GM18505 (cell line): ENCODE results near the gene SFMBT2.

ENCODE experiments used
- ATAC-seq: cut with Tn5 transposase; IDR thresholded peaks from one replicate; pipeline ENCODE4 v1.9.1; 2021; ENCODE audit not compliant: unreplicated experiment
- POLR2A ChIP-seq: IDR thresholded peaks from 4 replicates; pipeline ENCODE4 v1.6.1; 2011; ENCODE audit warnings: borderline replicate concordance; ENCODE audit not compliant: insufficient read depth, insufficient read length; ENCODE audit errors: extremely low read depth

SFMBT2 gene

DNA sequence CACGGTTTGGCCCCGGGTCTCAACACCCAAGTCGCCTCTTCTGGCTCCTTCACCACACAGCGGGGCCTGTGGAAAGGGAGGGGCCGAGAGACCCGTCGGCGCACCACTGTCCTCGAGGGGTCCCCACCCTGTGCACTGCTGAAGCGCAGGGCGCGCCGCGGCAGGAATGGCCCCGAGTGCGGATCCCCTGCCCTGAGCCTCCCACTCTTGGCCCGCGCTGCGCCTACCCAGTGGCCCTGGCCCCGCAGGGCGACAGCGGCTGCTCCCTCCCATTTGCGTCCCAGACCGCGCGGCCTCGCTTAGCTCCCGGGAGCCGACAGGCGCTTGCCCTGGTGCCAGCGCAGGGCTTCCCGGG is 2.1 kb upstream of the SFMBT2 start:
- TF ChIP-seq POLR2A: no peak
- no peak for ATAC-seq

GRCh38 chr10:7412237-7412927 is 1.5 kb upstream of the SFMBT2 start:
- TF ChIP-seq POLR2A: no peak
- ATAC-seq: no peak

DNA sequence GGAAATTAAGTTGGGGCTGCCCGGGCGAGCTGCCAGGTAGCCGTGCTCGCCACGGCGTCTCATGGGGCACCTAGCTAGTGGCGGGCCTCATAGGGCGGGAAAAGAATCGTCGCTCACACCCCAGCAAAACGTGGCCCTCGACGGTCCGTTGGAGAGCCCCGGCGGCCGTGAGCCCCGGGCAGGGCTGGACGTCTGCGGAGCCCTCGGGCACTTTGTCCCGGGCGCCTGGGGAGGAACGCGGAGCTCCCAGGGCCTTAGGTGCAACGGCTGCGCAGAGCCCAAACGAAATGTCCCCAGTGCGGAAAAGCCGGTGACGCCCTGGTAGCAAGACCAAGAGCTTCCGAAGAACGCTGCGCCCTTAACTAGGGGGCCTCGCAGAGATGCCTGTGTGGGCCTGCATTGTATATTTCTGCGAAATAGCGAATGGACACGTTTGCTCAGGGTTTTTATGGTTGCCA is 866 bp upstream of the SFMBT2 start:
- no peak for ATAC-seq
- no peak for TF ChIP-seq POLR2A

DNA sequence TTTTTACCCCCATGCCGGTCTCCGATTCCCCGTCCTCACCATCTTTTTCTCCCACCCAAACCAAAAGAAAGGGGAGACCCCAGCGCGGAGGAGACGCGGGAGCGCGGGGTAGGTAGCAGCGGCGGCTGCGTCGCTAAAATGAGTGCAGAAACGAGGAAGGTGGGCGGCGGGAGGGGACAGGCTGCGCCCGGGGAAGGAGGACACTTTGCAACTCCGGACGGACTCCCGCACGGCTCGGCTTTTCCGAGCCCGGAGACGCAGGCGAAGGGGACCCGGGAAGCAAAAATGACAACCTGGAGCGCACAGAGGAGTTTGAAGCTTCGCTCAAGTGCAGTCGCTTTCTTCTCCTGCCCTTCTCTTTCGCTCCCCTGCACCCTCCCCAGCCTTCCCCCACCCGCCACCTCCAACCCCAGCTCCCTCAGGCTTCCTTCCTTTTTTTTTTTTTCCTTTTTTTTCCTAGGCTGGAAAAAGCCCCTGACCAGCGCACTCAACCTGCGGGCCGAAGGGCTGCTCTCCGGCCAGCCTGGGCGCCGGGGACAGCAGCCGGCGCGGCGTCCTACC is 453 bp downstream of the SFMBT2 start:
- TF ChIP-seq POLR2A: peak; percentile 13
- ATAC-seq: no peak

DNA sequence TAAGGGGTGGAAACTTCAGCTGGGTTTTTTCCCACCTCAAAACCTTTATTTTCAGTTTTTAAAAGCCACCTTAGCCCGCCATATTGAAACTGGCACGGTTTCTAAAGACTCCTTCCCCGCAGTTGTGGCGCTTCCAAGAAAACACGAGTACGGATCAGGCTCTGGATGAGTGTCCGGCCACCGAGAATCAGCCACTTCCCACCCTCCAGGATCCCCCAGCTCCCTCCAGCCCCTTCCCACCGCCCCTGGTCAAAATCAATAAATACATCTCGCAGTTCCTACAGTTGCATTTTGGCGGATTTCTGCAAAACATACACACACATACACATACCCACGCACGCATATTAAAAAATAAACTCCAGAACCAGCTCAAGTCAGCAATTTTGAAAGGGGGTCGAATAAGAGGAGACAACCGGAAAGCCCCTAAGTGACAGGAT is 1.1 kb downstream of the SFMBT2 start:
- no peak for TF ChIP-seq POLR2A
- no peak for ATAC-seq

DNA sequence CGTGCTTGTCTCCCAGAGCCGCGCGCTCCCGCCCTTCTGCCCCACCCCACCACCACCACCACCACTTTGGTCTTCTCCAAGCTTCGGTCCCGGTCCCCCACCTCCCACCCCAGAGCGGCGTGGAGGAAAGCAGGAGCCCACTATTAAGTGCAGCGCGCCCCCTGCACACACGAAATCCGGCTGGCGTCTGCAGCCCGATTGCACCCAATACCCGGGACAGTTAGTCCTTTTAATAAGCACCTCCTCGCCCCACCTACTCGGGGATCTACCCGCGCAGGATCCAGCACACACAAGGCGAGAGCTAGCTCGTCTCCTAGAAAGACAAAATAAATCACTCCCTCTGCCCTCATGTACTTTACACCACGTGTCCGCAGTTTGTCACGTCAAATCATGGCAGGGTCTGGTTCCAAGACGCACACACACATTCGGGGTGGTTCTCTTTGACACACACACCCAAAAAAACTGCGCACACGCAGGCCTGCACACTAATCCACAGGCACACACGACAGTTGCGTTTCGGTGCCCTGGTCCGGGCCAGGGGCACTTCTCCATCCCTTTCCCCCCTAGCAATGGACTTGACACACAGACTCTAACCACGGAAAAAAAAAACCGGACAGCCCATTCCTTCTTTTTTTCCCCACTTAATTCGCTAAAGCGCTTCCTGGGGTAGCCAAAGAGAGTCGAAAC is 1.6 kb downstream of the SFMBT2 start:
- peak; percentile 43 for TF ChIP-seq POLR2A
- ATAC-seq: no peak

DNA sequence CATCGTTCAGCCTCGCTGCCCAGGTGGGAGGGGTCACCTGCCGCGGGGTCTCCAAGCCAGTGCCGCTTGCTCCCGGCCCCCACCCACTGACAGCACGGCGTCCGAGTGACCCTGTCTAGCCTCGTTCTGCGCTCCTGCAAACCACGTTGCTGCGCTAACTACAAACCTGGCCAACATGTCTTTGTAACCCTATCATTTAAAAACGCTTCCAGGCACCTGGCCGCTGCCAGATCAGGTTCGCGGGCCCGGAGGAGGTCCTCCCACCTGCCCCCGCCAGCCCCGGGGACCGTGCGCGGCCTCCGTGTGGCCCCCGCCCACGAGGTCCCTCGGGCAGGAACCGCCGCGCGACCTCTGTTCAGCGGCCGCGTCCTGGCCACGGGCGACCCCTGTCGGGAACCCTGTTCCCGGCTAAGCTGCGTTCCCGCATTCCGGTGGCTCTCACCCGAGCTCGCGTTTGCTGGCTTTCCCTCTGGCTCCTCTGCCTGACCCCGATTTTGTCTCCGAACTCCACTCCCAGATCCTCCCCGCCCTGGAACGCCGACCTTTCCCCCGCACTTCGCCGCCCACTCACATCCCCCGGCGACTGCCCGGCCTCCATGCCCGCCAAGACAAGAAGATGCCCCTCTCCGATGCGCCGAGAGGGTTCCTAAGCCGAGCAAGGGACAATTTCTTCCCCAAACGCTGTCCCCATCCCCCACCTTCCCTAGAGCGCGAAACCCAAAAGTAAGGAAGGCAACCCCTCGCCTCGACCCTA is 2.4 kb downstream of the SFMBT2 start:
- no peak for ATAC-seq
- TF ChIP-seq POLR2A: peak; percentile 33

DNA sequence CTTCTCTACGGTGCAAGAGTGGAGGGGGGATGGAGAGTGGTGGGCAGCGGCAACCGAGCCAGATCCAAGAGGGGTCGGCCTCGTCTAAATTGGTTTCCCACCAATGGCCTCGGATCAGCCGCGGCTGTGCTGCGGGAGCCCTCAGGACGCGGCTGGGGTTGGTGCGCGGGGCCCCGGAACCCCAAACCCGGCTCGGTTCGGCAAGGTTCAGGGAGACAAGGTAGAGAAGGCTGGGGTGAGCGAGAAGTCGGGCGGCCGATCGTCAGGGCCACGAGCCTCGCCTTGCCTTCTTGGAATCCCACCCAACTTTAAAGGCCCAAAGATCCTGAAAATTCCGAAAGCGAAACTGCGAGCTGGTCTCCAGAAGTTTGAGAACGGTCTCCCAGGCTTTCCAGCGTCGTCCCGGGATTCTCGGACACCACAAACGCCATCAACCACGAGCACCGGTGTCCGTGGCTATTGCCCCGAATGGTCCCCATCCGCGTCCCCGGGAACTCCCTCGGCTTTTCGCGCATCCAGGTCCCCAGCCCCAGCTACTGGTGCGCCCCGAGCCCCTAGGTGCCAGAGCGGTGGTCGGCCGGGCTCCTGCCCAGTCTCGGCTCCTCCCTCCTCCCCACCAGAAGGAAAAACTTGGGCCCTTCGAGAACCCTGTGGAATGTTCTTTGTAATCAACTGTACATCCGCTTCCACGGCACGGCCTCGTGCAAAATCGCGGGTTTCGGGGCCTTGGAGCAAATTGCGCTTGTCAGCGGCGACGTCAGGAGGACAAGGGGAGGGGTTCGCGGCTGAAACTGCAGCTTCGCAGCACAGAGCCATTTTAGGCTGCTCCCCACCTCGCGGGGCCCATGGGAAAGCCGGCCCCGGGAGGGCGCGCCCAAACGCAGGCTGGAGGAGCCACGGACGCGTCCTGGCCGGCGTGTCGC is 3.2 kb downstream of the SFMBT2 start:
- ATAC-seq: no peak
- TF ChIP-seq POLR2A: no peak

DNA sequence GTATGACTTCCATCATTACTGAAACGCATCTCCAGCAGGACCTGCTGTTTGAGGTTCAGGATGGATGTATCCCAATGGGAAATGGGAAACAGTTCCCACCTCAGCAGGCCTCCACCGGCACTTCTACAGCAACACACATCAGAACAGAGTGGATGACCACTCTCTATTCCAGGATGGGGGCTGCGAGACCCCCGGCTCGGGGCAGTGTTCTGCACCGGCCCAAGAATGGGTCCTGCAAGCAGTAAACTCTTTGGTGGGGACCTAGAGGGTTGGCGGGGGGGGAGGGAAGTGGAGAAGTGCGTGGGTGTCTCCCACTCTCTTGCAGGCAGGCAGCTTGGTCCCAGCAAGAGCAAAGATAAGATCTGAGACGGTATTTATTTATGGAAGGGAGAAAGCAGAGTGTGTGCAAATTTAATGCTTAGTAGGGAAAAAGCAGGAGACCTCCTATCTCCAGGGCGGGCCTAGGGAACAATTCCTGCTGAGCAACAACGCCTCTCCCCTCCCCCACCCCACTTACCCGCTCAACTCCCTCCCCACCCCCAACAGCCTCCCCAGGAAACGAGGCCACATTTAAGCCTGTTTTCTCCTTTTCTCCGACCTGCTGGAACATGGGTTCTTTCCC is 4.0 kb downstream of the SFMBT2 start:
- TF ChIP-seq POLR2A: no peak
- no peak for ATAC-seq

GRCh38 chr10:7405637-7406036 is 5.2 kb downstream of the SFMBT2 start:
- TF ChIP-seq POLR2A: no peak
- no peak for ATAC-seq

GRCh38 chr10:7403620-7404019 is 7.2 kb downstream of the SFMBT2 start:
- no peak for ATAC-seq
- TF ChIP-seq POLR2A: no peak

GRCh38 chr10:7401782-7402181 is 9.1 kb downstream of the SFMBT2 start:
- ATAC-seq: no peak
- no peak for TF ChIP-seq POLR2A
